IMR-90 (cell line): Measurements from ENCODE around the gene CARD8. TPM values are rescaled to one million over a fixed set of nuclear protein-coding genes. Genes with fewer than 3 reads are reported as not detected.

ENCODE experiments used
- ATAC-seq: fragments of 200-7000 bp; cut with Tn5 transposase; 2 replicates; pipeline ENCODE4 v1.9.1; 2020; ENCODE audit warnings: low read depth, mild to moderate bottlenecking, moderate library complexity
- BruUV-seq: library from RNA; stranded (reverse); fragments of 400-500 nt; replicated peaks from 2 replicates; lab custom pipeline; 2021; lab: Mats Ljungman, UMichigan
- CTCF ChIA-PET: fragments of 300-600 bp; formaldehyde crosslinking; extraction: SDS; loops from one replicate; lab custom pipeline; 2021; ENCODE audit warnings: antibody characterized with exemption; lab: Yijun Ruan, JAX
- POLR2A ChIA-PET: fragments of 300-600 bp; sonication (Branson Sonifier 250); formaldehyde crosslinking; loops from one replicate; lab custom pipeline; 2022; ENCODE audit warnings: antibody characterized with exemption; ENCODE audit not compliant: unreplicated experiment; lab: Charles Lee
- DNase-seq: peaks from one replicate; pipeline ENCODE4 v3.0.0; 2013
- H2AFZ ChIP-seq: replicated peaks from 2 replicates; pipeline ENCODE3; 2013; ENCODE audit warnings: low read length, mild to moderate bottlenecking; ENCODE audit not compliant: poor library complexity
- H2AK5ac ChIP-seq: 2 replicates; pipeline ENCODE4 v1.6.1; 2013; ENCODE audit warnings: low read depth, low read length, inconsistent platforms
- H2AK9ac ChIP-seq: replicated peaks from 2 replicates; pipeline ENCODE3; 2013; ENCODE audit warnings: mild to moderate bottlenecking, low read depth, low read length, moderate library complexity; ENCODE audit not compliant: poor library complexity
- H2BK120ac ChIP-seq: 2 replicates; pipeline ENCODE4 v1.6.1; 2013; ENCODE audit warnings: low read depth, low read length, inconsistent platforms
- H2BK15ac ChIP-seq: 3 replicates; pipeline ENCODE4 v1.6.1; 2013; ENCODE audit warnings: low read depth, low read length, inconsistent platforms
- H2BK20ac ChIP-seq: 2 replicates; pipeline ENCODE4 v1.6.1; 2013; ENCODE audit warnings: low read depth, mild to moderate bottlenecking, inconsistent platforms, low read length, moderate library complexity
- H2BK5ac ChIP-seq: 2 replicates; pipeline ENCODE4 v1.6.1; 2013; ENCODE audit warnings: mild to moderate bottlenecking, low read depth, low read length, inconsistent platforms; ENCODE audit not compliant: poor library complexity, severe bottlenecking
- H3K14ac ChIP-seq: replicated peaks from 2 replicates; pipeline ENCODE4 v1.6.1; 2013; ENCODE audit warnings: low read depth, low read length, inconsistent platforms
- H3K18ac ChIP-seq: 2 replicates; pipeline ENCODE4 v1.6.1; 2013; ENCODE audit warnings: low read depth, low read length, control low read depth
- H3K23ac ChIP-seq: 2 replicates; pipeline ENCODE4 v1.6.1; 2013; ENCODE audit warnings: low read depth, low read length, inconsistent platforms
- H3K27ac ChIP-seq: 2 replicates; pipeline ENCODE4 v1.5.1; 2013; ENCODE audit warnings: mild to moderate bottlenecking, control low read depth, low read length; ENCODE audit not compliant: insufficient read depth
- H3K27me3 ChIP-seq: 2 replicates; pipeline ENCODE4 v1.6.1; 2013; ENCODE audit warnings: low read length; ENCODE audit not compliant: control insufficient read depth, insufficient read depth
- H3K36me3 ChIP-seq: 2 replicates; pipeline ENCODE4 v1.6.1; 2013; ENCODE audit warnings: low read length, mixed read lengths; ENCODE audit not compliant: control insufficient read depth, insufficient read depth
- H3K4ac ChIP-seq: 2 replicates; pipeline ENCODE4 v1.6.1; 2013; ENCODE audit warnings: low read depth, low read length, inconsistent platforms
- H3K4me1 ChIP-seq: 2 replicates; pipeline ENCODE4 v1.6.1; 2013; ENCODE audit warnings: low read length, mixed read lengths; ENCODE audit not compliant: control insufficient read depth, insufficient read depth
- H3K4me2 ChIP-seq: 2 replicates; pipeline ENCODE4 v1.6.1; 2013; ENCODE audit warnings: low read depth, mild to moderate bottlenecking, control low read depth, low read length, moderate library complexity
- H3K4me3 ChIP-seq: 2 replicates; pipeline ENCODE4 v1.5.1; 2013; ENCODE audit warnings: low read depth, mild to moderate bottlenecking, control low read depth, low read length, moderate library complexity; ENCODE audit not compliant: insufficient read depth
- H3K56ac ChIP-seq: 2 replicates; pipeline ENCODE4 v1.6.1; 2013; ENCODE audit warnings: low read length, inconsistent platforms; ENCODE audit not compliant: insufficient read depth; ENCODE audit errors: extremely low read depth
- H3K79me1 ChIP-seq, 2 experiments: 2 replicates each; pipeline ENCODE4 v1.6.1; 2013; ENCODE audit warnings: low read length in 2 of 2, inconsistent platforms in 1 of 2, low read depth in 1 of 2
- H3K9ac ChIP-seq: 2 replicates; pipeline ENCODE4 v1.6.1; 2013; ENCODE audit warnings: low read depth, low read length, control low read depth
- H3K9me1 ChIP-seq: 2 replicates; pipeline ENCODE4 v1.6.1; 2013; ENCODE audit warnings: low read length, inconsistent platforms; ENCODE audit not compliant: insufficient read depth
- H3K9me3 ChIP-seq: 2 replicates; pipeline ENCODE4 v1.6.1; 2013; ENCODE audit warnings: low read length; ENCODE audit not compliant: control insufficient read depth, insufficient read depth
- H4K20me1 ChIP-seq: 2 replicates; pipeline ENCODE4 v1.6.1; 2013; ENCODE audit warnings: low read length, inconsistent platforms; ENCODE audit not compliant: insufficient read depth
- H4K5ac ChIP-seq: 2 replicates; pipeline ENCODE4 v1.6.1; 2013; ENCODE audit warnings: mild to moderate bottlenecking, low read depth, low read length, control low read depth
- H4K8ac ChIP-seq, 2 experiments: 2 replicates each; pipeline ENCODE4 v1.6.1; 2013; ENCODE audit warnings: low read depth in 2 of 2, low read length in 2 of 2, control low read depth in 1 of 2, inconsistent platforms in 1 of 2
- H4K91ac ChIP-seq: 2 replicates; pipeline ENCODE4 v1.6.1; 2013; ENCODE audit warnings: low read depth, low read length, inconsistent platforms; ENCODE audit not compliant: insufficient read depth
- BHLHE40 ChIP-seq: fragments of 150-350 bp; IDR thresholded peaks from 2 replicates; pipeline ENCODE4 v1.6.1; 2016; ENCODE audit warnings: mild to moderate bottlenecking, low read depth, low read length
- CEBPB ChIP-seq: IDR thresholded peaks from 2 replicates; pipeline ENCODE4 v1.6.1; 2012; ENCODE audit warnings: low read depth, low read length, improper control_type of control experiment
- CHD1 ChIP-seq: IDR thresholded peaks from 2 replicates; pipeline ENCODE4 v1.6.1; 2012; ENCODE audit warnings: low read depth, low read length, improper control_type of control experiment
- CTCF ChIP-seq: conservative IDR thresholded peaks from 2 replicates; pipeline ENCODE4 v1.5.1; 2012; ENCODE audit warnings: mild to moderate bottlenecking, low read depth, low read length, improper control_type of control experiment
- ELK1 ChIP-seq: fragments of 150-350 bp; IDR thresholded peaks from 2 replicates; pipeline ENCODE4 v1.6.1; 2016; ENCODE audit warnings: low read depth, mild to moderate bottlenecking, low read length, moderate library complexity, borderline replicate concordance
- FOS ChIP-seq: fragments of 150-350 bp; IDR thresholded peaks from 2 replicates; pipeline ENCODE4 v1.6.1; 2016; ENCODE audit warnings: low read depth, low read length
- MAZ ChIP-seq: IDR thresholded peaks from 2 replicates; pipeline ENCODE4 v1.6.1; 2012; ENCODE audit warnings: low read depth, mild to moderate bottlenecking, low read length, improper control_type of control experiment, moderate library complexity, borderline replicate concordance
- NFE2L2 ChIP-seq: fragments of 150-350 bp; IDR thresholded peaks from 2 replicates; pipeline ENCODE4 v1.6.1; 2016; ENCODE audit warnings: low read depth, mild to moderate bottlenecking, low read length
- POLR2A ChIP-seq: IDR thresholded peaks from 2 replicates; pipeline ENCODE4 v1.6.1; 2012; ENCODE audit warnings: mild to moderate bottlenecking, low read depth, low read length
- RAD21 ChIP-seq: IDR thresholded peaks from 2 replicates; pipeline ENCODE4 v1.6.1; 2012; ENCODE audit warnings: low read length, improper control_type of control experiment
- RCOR1 ChIP-seq: IDR thresholded peaks from 2 replicates; pipeline ENCODE4 v1.6.1; 2012; ENCODE audit warnings: mild to moderate bottlenecking, low read length, improper control_type of control experiment; ENCODE audit not compliant: insufficient replicate concordance
- RFX5 ChIP-seq: IDR thresholded peaks from 2 replicates; pipeline ENCODE4 v1.8.0; 2012; ENCODE audit warnings: low read depth, mild to moderate bottlenecking, low read length, moderate library complexity
- SMC3 ChIP-seq: fragments of 150-350 bp; IDR thresholded peaks from 2 replicates; pipeline ENCODE4 v1.6.1; 2016; ENCODE audit warnings: low read depth, mild to moderate bottlenecking, antibody characterized with exemption, low read length, moderate library complexity
- USF2 ChIP-seq: fragments of 150-350 bp; IDR thresholded peaks from 2 replicates; pipeline ENCODE4 v1.6.1; 2017; ENCODE audit warnings: mild to moderate bottlenecking, antibody characterized with exemption, low read length, low read depth
- WGBS, 2 experiments: methylation state at CpG; one replicate each; pipeline versions ENCODE4 v1.1.5 to v1.1.7; 2013; ENCODE audit warnings: missing lambda C conversion rate in 2 of 2; ENCODE audit not compliant: insufficient read length in 1 of 2; ENCODE audit errors: extremely low coverage in 2 of 2; 5-methylcytosine and 5-hydroxymethylcytosine counted together
- dilution Hi-C: fragments of 300-500 bp; cut with HindIII; formaldehyde crosslinking; loops from one replicate; pipeline ENCODE4 v1.14.3; 2018; ENCODE audit warnings: low sequenced_read_pairs; ENCODE audit not compliant: unreplicated experiment
- in situ Hi-C: fragments of 300-500 bp; cut with MboI; formaldehyde crosslinking; loops from 3 replicates; pipeline ENCODE4 v1.14.3; 2019; ENCODE audit warnings: low sequenced_read_pairs, inconsistent platforms, mixed read lengths
- intact Hi-C: fragments of 100-400 bp; cut with micrococcal nuclease; formaldehyde crosslinking; loops from 2 replicates; pipeline ENCODE4 v1.10.0; 2022
- polyA plus RNA-seq, 3 experiments: library from polyadenylated mRNA; depleted of rRNA; stranded (reverse); fragments of >200 nt; gene quantifications; 2 replicates each; pipeline ENCODE4 v1.2.3, GENCODE V29; 2012; ENCODE audit warnings: low replicate concordance in 1 of 3
- total RNA-seq: library from RNA; depleted of rRNA; stranded (reverse); fragments of >200 nt; gene quantifications from 2 replicates; pipeline ENCODE4 v1.2.3, GENCODE V29; 2012

CARD8 gene
- total and polyA plus RNA-seq, 2 of the 4 experiments (the other 2 are of a cell fraction): 11.3 to 15.5 TPM

- TF ChIP-seq NFE2L2 (no peak), RFX5 (no peak), MAZ (no peak), CEBPB (no peak)
Observed at GRCh38 chr19:48303866-48304265, 48.2 kb upstream of the CARD8 start (continued).

- 73% methylated on average over 4 of the region's 13 CpGs; no CpG with 5 or more reads in 1 of the 2 experiments for WGBS, 2 experiments
- H2BK20ac ChIP-seq: no peak overlapping the region
- TF ChIP-seq ELK1 (no peak), RFX5 (no peak), RAD21 (no peak), POLR2A (no peak), MAZ (no peak), CTCF (no peak), NFE2L2 (no peak), SMC3 (no peak), CHD1 (no peak), USF2 (no peak), FOS (no peak), CEBPB (no peak), RCOR1 (no peak), BHLHE40 (no peak)
Observed at GRCh38 chr19:48303367-48303766, 47.7 kb upstream of the CARD8 start.

More at GRCh38 chr19:48303367-48303766, 47.7 kb upstream of the CARD8 start:
- no peak overlapping the region for H3K4me3 ChIP-seq
- H3K4me1 ChIP-seq: no peaks in the 10 kb centered on the region; the same call in 1 of the 2 replicates
- no peak overlapping the region for H3K18ac ChIP-seq
- H3K36me3 ChIP-seq: no peaks in the 10 kb centered on the region
- intact Hi-C loops: no loop called here
- in situ Hi-C loops: no loop called here
- no peak overlapping the region for H4K5ac ChIP-seq
- H2BK15ac ChIP-seq: no peak overlapping the region
- no peak overlapping the region for H2AK9ac ChIP-seq
- H3K23ac ChIP-seq: no peak overlapping the region
- H3K9me1 ChIP-seq: no peaks in the 10 kb centered on the region
- H3K27me3 ChIP-seq: peaks cover 15% of the 10 kb centered on the region
- no peak overlapping the region for H2AFZ ChIP-seq
- no TSS peak for BruUV-seq
- H2BK5ac ChIP-seq: no peak overlapping the region
- H4K8ac ChIP-seq: no peak overlapping the region
- no peak for DNase-seq
- no peak overlapping the region for H2BK120ac ChIP-seq
- POLR2A ChIA-PET: no interaction called here
- no peak overlapping the region for H3K56ac ChIP-seq
- no peak overlapping the region for H3K4ac ChIP-seq
- dilution Hi-C loops: no loop called here
- no peaks in the 10 kb centered on the region for H4K20me1 ChIP-seq
- H3K27ac ChIP-seq: no peak overlapping the region
- no peak overlapping the region for H2AK5ac ChIP-seq
- CTCF ChIA-PET: no interaction called here
- no peaks in the 10 kb centered on the region for H3K9me3 ChIP-seq
- no peak overlapping the region for H3K9ac ChIP-seq
- H4K91ac ChIP-seq: no peak overlapping the region
- no peak for ATAC-seq
- no peak overlapping the region for H3K14ac ChIP-seq
- H3K4me2 ChIP-seq: no peak overlapping the region
- H3K79me1 ChIP-seq: no peaks in the 10 kb centered on the region
